ENCODE measurements around the gene SCRT2.

Gene SCRT2

DNA sequence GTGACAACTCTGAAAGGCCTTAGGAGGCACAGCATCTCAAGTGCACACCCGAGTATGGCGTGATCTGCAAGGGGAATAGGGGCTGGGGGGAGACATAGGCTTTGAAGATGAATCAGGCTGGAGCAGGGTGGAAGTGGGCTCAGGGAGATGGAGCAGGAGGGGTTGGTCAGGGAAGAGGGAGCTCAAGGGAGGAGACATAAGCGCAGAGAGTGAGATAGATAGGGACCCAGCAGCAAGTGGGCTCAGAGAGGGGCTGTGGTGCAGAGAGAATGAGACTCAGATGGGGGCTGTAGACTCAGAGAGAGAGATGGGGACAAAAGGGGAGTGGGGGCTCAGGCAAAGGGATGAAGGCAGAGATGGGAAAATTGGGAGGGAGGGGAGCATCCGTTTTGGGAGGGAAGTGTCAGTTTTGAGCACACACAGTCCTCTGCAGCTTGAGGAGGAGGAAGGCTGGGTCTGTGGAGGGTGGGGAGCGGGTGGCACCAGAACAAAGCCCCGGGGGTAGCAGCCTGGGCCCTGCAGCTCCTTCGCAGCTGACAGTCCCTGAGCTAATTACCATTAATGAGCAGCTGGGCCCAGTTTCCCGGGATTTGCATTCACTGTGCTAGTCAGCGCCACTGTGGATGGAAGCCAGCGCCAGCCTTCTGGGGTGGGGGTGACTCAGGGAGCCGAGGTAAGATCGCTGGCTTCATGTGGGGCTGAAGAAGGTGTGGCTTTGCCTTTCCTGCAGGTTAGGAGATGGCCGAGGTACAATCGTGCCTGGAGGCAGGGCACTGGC is 41.3 kb downstream of the SCRT2 start:
- no peak for DNase-seq (ENCODE audit: low read depth)

DNA sequence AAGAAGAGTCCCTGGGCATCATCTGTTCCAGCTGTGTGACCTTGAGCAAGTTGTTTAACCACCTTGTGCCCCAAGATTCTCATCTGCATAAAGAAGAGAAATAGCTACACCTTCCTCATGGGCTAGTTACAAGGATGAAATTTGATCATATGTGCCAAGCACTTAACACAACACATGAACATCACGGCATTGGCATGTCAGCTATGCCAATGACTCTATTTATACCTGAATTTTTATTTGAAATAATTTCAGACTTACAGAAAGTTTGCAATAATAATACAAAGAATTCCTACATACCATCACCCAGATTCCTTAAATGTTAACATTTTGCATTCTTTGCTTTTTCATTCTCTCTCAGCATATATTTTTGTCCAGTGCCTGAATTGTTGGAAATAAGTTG is 44.5 kb downstream of the SCRT2 start:
- DNase-seq (ENCODE audit: low read depth): no peak

- DNase-seq (ENCODE audit: low read depth): no peak
These were observed 49.0 kb downstream of the SCRT2 start for GRCh38 chr20:626579-626978.

DNA sequence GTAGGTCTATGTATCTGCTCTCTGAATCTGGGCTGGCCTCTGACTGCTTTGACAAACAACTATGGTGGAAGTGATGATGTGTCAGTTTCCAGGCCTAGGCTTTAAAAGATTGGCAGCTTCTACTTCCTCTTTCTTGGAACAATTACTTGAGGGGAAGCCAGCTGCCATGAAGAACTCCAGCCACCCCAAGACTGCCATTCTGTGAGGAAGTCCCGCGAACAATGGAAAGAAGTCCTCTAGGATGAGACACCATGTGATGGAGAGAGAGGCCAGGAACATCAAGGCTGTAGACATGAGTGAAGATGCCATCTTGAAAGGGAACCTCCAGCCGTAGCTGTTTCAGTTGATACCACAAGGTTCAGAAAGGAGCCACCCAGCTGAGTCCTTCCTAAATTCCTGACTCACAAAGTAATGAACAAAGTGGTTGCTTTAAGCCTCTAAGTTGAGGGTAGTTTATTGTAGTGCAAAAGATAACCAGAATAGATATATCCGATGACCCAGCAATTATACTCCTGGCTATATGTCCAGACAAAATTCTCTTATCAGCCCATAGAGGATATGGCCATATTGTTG is 50.2 kb downstream of the SCRT2 start:
- DNase-seq (ENCODE audit: low read depth): no peak

DNA sequence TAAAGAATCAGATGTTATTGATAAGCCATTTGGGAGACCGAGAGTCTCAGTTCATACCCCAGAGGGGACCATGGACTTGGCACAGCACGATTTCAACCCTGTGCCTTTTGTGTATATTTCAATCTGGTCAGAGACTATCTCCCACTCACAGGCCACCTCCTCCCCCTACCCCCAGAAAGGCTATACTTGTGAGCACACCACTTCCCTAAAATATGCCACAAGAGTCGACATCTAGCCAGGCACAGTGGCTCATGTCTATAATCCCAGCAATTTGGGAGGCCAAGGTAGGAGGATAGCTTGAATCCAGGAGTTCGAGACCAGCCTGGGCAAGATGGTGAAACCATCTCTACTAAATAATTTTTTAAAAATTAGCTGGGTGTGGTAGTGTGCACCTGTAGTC is 51.9 kb downstream of the SCRT2 start:
- no peak for DNase-seq (ENCODE audit: low read depth)

GRCh38 chr20:623021-623420 is 52.6 kb downstream of the SCRT2 start:
- DNase-seq (ENCODE audit: low read depth): no peak

GRCh38 chr20:622161-622560 is 53.4 kb downstream of the SCRT2 start:
- no peak for DNase-seq (ENCODE audit: low read depth)

- no peak for DNase-seq (ENCODE audit: low read depth)
These were observed 54.4 kb downstream of the SCRT2 start for GRCh38 chr20:621125-621756.

GRCh38 chr20:620246-620645 is 55.4 kb downstream of the SCRT2 start:
- no peak for DNase-seq (ENCODE audit: low read depth)

DNA sequence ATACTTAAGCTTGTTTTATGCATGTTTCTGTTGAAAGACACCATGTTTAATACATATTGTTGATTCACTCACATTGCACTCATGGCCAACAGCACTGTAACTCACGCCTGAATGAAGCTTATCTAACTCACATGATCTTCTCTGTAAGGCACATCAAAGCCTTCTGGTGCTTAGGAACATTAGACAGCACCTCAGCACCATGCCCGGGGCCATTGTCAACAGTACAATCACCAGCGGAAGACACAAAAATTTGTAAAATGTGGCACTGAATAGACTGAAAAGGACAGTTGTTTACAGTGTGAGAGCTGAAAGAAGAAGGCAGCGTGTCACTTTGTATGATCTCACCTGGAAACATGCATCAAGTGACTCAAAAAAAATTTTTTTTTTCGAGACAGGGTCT is 56.6 kb downstream of the SCRT2 start:
- DNase-seq (ENCODE audit: low read depth): no peak

- no peak for DNase-seq (ENCODE audit: low read depth)
These were observed 57.5 kb downstream of the SCRT2 start for GRCh38 chr20:617934-618690.

GRCh38 chr20:615514-615913 is 60.1 kb downstream of the SCRT2 start:
- no peak for DNase-seq (ENCODE audit: low read depth)

DNA sequence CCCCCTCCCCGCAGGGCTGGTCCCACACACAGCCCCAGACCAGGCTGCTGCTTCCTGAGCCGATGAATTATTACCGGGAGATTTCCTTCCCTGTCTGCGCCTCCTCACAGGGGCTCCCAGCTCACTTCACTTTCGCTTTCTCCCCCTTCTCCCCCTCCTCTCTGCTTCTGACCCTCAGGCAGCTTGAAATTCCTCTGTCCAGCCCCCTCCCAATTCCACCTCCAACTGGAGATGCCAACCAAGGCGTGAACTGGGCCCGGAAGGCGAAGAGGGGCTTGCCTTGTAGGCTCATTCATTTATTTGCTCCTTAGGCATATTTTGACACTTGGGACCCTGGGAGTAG is 63.8 kb downstream of the SCRT2 start:
- DNase-seq (ENCODE audit: low read depth): no peak
